Astrocyte of the cerebellum (primary cell): Measurements from ENCODE around the gene SPINK4.
A peak's percentile ranks its signal among the peaks of the same experiment; 100 is the strongest.

Experiments
- DNase-seq: peaks from one replicate; pipeline ENCODE4 v3.0.0-alpha.2; 2011; ENCODE audit warnings: low read depth
- H3K4me3 ChIP-seq: 2 replicates; pipeline ENCODE4 v1.5.1; 2011; ENCODE audit warnings: mild to moderate bottlenecking, low read depth, low read length, moderate library complexity
- in situ Hi-C: cut with HindIII; loops from 2 replicates; pipeline ENCODE4 v1.10.0; 2017; ENCODE audit warnings: low sequenced_read_pairs
- TF ChIP-seq, protein P1 (sequence below): IDR thresholded peaks from 2 replicates; pipeline ENCODE4 v1.5.1; 2012; ENCODE audit warnings: low read length, low read depth, moderate library complexity, mild to moderate bottlenecking; ENCODE audit errors: missing control alignments

SPINK4 gene

DNA sequence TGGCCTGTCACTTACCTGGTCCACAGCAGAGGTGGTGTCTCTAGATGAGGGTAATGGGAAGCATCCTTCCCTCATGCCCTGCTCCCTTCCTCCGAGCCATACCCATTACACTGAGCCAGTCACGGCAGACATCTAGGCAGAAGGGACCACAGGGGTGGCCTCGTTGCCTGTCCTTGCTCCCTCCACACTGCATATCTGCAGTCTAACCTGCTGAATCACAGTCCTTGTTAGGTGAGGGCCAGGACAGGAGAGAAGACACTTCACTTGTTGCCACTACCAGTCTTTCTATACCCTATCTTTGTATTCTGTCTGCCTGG is 18.4 kb upstream of the SPINK4 start:
- in situ Hi-C loops: loop anchor here (10.0 kb wide), 1 partner anchor 97 kb away; no protein-coding TSS in a partner anchor
- TF ChIP-seq, protein P1, sequence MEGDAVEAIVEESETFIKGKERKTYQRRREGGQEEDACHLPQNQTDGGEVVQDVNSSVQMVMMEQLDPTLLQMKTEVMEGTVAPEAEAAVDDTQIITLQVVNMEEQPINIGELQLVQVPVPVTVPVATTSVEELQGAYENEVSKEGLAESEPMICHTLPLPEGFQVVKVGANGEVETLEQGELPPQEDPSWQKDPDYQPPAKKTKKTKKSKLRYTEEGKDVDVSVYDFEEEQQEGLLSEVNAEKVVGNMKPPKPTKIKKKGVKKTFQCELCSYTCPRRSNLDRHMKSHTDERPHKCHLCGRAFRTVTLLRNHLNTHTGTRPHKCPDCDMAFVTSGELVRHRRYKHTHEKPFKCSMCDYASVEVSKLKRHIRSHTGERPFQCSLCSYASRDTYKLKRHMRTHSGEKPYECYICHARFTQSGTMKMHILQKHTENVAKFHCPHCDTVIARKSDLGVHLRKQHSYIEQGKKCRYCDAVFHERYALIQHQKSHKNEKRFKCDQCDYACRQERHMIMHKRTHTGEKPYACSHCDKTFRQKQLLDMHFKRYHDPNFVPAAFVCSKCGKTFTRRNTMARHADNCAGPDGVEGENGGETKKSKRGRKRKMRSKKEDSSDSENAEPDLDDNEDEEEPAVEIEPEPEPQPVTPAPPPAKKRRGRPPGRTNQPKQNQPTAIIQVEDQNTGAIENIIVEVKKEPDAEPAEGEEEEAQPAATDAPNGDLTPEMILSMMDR: no peak
- H3K4me3 ChIP-seq: no peak overlapping the region
- no peak for DNase-seq

DNA sequence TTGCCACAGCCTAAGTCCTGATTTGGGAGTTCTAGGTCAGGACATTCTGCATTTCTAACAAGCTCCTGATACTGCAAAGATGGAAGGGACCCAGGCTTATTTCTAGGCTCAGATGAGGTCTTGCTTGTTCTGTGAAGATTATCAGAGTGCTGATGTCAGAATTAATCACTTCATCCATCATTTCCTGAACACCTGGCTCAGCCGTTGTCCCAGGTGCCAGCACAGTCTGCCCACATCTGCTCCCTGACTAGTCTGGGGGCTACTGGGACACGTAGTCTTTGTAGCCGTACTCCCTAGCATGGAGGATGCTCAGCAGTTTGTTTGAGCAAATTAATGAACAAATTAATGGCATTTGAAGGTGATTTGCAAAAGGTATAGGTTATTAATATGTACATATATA is 17.9 kb upstream of the SPINK4 start:
- TF ChIP-seq, protein P1: no peak
- DNase-seq: no peak
- in situ Hi-C loops: loop anchor here (10.0 kb wide), 1 partner anchor 97 kb away; no protein-coding TSS in a partner anchor
- no peak overlapping the region for H3K4me3 ChIP-seq

DNA sequence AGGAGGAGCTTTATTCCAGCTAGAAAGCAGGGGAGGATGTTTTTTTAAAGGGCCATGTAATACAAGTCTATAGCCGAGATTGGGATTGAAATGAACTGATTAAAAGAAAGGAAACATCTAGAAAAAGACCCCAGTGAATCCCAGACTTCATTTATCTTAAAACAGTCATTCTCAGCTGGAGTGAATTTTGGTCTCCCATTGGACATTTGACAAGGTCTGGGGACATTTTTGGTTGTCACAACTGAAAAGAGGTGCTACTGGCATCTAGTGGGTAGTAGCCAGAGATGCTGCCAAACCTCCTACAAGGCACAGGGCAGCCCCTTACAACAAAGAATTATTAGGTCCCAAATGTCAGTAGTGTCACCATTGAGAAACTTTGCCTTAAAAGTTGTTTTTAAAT is 16.3 kb upstream of the SPINK4 start:
- TF ChIP-seq, protein P1: no peak
- in situ Hi-C loops: loop anchor here (10.0 kb wide), 1 partner anchor 99 kb away; no protein-coding TSS in a partner anchor
- DNase-seq: no peak
- no peak overlapping the region for H3K4me3 ChIP-seq

DNA sequence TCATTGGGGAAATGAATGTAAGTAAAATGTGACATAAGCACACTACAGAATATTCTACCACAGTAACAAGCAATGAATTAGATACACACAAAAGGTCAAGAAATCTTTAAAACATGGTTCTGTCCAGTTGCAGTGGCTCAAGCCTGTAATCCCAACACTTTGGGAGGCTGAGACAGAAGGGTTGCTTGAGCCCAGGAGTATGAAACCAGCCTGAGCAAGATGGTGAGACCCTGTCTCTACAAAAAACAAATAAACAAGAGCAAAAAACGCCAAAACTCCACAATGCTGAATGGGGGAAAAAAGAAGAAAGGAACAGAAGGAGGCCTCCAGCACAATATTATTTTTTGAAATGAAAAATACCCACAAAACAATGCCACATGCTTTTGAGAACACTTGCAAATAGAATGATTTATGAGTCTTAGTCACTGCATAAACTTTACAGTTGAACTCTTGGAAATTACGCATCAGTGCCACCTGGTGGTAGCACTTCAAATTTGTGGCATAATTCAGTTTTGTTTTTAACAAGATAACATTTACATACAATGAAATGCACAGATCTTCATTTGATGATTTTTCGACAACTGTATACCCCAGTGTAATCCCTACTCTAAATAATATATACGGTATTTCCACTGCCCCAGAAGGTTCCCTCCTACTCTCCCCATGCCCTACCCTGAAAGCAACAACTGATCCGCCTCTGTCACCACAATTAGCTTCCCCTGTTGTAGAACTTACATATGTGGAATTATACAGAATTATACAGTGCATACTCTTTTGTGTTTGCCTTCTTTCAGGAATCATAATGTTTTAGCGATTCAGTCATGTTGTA is 14.4 kb upstream of the SPINK4 start:
- TF ChIP-seq, protein P1: peak; percentile 49
- in situ Hi-C loops: loop anchor here (5.0 to 10.0 kb wide), 2 partner anchors 101 to 148 kb away; partner anchors contain the start of gene SMU1
- no peak overlapping the region for H3K4me3 ChIP-seq
- DNase-seq: peak; percentile 71

DNA sequence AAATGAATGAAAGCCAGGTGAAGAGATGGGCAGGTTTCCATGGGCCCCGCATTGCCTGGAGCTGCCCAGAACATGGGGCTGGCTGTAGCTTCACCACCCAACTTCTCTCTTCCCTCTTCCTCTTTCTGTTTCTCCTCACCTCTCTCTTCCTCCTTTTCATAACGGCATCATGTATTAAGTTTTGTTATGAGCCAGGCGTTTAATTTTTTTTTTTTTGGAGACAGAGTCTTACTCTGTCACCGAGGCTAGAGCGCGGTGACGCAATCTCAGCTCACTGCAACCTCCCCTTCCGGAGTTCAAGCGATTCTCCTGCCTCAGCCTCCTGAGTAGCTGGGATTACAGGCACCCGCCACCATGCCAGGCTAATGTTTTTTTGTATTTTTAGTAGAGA is 13.0 kb upstream of the SPINK4 start:
- no peak overlapping the region for H3K4me3 ChIP-seq
- DNase-seq: no peak
- in situ Hi-C loops: loop anchor here (5.0 to 10.0 kb wide), 2 partner anchors 102 to 150 kb away; partner anchors contain the start of gene SMU1
- TF ChIP-seq, protein P1: no peak

DNA sequence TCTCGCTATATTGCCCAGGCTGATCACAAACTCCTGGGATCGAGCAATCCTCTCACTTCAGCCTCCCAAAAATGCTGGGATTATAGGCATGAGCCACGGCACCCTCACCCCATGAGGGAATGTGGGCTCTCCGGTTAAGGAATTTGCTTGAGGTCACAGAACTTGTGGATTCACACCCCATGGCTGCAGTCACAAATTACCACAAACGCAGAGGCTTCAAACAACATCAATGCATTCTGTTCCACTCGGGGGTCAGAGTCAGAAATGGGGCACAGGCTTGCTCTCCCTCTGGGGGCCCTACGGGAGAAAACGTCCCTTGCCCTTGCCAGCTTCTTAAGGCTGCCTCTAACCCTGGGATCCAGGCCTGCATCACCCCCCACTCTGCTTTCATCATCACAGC is 12.2 kb upstream of the SPINK4 start:
- no peak overlapping the region for H3K4me3 ChIP-seq
- in situ Hi-C loops: loop anchor here (5.0 to 10.0 kb wide), 2 partner anchors 103 to 150 kb away; partner anchors contain the start of gene SMU1
- DNase-seq: no peak
- TF ChIP-seq, protein P1: no peak
